HPDE6-E6E7 (cell line): ENCODE results near the gene ATF6B.
A peak's percentile ranks its signal among the peaks of the same experiment; 100 is the strongest.
"Not testable (repeated sequence)": the region's sequence is repeated elsewhere in the genome, so short reads cannot be mapped to it uniquely, and the experiment has no call there.

Experiments used
- DNase-seq: peaks from one replicate; pipeline ENCODE4 v3.0.0; 2011; ENCODE audit warnings: missing footprints; ENCODE audit errors: extremely low spot score

ATF6B gene

DNA sequence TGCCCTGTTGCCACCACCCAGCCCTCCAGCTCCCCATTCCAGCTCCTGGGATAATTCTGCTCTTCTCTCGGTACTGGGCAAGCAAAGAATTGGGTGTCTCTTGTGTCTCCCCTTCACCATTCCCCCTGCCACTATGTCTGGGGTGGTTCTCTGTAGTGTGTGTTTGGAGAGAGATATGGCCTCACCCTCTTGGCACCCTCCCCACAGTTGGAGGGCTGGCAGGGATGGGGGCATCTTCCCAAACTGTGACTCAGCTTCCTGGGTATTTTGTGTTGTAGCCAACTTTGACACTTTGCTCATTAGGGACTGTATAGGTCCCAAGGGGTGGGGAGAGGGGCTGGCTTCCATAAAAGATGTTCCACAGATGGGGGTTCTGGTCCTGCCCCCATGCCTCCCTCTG lies 20.6 kb downstream of the ATF6B start:
- no peak for DNase-seq

DNA sequence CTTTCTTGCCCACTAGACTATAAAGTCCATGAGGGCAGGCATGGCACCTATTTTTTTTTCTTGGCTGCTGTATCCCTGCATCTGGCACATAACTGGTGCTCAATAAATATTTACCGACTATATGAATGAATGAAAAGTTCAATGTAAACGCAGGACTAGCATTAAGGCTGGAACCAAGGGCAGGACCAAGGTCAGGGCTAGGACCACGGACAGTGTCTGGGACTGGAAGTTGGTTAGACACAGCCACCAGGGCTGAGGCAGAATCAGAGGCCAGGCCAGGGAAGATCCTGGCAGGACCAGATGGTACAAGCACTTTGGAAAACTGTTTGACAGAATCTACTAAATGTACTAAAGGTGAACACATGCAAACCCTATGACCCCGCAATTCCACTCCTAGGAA lies 22.6 kb downstream of the ATF6B start:
- no peak for DNase-seq

DNA sequence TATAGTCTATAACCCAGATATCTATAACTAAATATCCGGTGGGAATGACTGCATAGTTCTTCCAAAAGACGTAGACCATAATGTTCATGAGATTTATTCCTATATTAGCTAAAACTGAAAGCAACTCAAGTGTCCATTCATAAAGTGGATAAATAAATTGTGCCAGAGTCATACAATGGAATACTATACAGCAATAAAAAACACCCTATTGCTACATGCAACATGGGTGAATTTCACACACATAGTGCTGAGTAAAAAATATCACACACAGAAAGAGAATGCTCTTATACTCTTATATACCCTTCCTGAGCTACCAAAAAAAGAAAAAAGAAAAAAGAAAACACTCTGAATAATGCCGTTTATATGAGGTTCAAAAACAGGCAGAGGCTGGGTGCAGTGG lies 25.8 kb downstream of the ATF6B start:
- DNase-seq, result no peak

DNA sequence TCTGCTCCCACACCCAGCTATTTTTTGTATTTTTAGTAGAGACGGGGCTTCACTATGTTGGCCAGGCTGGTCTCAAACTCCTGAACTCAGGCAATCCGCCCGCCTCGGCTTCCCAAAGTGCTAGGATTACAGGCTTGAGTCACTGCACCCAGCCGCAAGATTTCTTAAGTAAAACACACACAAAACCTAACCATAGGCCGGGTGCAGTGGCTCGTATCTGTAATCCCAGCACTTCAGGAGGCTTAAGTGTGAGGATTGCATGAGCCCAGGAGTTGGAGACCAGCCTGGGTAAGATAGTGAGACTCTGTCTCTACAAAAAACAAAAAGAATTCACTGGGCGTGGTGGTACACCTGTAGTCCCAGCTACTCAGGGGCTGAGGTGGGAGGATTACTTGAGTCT lies 27.8 kb downstream of the ATF6B start:
- DNase-seq, result not testable (repeated sequence)

GRCh38 chr6:32097364-32097763 lies 30.7 kb downstream of the ATF6B start:
- no peak for DNase-seq

DNA sequence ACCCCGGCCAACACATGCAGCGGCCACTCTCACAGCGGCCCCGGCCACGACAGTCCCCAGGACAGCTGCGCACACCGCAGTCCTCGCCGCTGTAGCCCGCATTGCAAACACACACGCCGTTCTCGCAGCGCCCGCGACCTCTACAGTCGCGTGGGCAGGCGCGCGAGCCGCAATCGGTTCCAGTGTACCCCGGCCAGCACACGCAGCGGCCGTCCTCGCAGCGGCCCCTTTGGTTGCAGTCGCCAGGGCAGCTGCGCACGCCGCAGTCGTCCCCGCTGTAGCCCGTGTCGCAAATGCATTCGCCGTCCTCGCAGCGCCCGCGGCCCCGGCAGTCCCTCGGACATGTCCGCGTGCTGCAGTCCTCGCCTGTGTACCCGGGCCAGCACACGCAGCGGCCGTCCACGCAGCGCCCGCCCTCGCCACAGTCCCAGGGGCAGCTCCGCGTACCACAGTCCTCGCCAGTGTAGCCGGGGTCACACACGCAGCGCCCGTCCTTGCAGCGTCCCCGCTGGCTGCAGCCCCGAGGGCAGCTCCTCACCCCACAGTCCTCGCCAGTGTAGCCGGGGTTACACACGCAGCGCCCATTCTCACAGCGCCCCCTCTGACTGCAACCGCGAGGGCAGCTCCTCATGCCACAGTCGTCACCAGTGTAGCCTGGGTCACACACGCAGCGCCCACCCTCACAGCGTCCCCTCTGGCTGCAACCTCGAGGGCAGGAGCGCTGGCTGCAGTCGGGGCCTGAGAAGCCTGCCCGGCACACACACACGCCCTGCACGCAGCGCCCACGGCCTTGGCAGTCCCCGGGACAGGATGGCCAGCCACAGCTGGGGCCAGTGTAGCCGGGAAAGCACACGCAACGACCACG lies 31.4 kb downstream of the ATF6B start:
- no peak for DNase-seq

- DNase-seq, result no peak
Observed at GRCh38 chr6:32096087-32096393, 32.0 kb downstream of the ATF6B start.

GRCh38 chr6:32095338-32096086 lies 32.5 kb downstream of the ATF6B start:
- DNase-seq, result no peak

DNA sequence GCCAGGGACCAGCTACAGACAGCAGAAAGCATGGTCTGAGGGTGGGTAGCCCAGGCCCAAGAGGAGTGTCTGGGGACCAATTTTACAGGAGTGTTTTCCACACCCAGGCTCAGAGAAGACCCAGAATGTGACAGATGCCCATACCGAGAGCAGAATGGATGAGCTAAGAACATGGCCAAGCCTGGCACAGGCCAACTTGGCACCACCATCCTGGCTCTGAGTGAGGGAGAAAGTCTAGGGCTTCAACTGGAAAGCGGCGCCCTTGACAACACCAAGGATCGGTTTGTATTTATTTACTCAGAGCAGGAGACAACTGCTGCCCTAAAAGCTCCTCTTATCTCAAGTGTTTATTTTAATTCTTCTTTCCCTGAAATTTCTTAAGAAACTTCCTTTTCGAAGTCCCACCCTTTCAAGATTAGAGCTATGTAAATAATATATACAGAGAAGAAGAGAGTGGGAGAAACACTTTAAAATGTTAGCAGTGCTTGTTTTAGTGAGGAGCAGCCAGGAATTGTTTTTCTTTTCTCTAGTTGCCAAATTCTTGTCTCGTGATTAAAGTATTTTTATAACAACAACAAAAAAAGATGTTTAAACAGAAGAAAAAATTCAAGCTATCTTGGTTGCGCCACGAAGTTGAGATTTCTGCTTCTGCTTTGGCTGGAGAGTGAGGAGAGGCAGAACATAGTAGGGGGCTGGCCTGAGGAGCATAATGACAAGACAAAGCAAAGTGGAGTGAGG lies 35.1 kb downstream of the ATF6B start:
- no peak for DNase-seq

- DNase-seq, result no peak
Observed at GRCh38 chr6:32089082-32089828, 38.8 kb downstream of the ATF6B start.

DNA sequence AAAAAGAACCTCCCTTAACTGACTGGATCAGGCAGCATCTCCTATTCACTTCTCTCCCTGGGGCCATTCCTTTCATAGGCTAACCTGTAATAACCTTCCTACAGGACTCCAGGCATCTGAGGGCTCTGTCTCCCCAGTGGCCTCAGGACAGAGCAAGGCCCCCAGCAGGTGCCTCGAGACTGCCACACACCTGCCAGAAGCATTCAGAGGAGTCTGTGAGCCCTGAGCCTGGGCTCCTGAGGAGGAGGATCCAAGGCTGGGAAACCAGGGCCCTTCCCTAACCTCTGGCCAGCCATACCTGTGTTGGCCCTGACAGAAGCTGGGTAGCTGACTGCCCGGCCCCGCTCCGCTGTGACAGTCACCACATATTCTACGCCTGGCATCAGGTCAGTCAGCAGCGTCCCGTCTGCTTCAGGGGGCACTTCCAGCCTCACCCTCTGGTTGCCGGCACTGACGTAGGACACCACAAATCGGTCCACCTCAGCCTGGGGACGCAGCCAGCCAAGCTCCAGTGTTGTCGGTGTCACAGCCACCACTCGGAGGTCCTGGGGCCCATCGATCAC lies 39.5 kb downstream of the ATF6B start:
- DNase-seq, result no peak

GRCh38 chr6:32087574-32088486 lies 40.2 kb downstream of the ATF6B start:
- peak; percentile 58 for DNase-seq

GRCh38 chr6:32086661-32087573 lies 41.1 kb downstream of the ATF6B start:
- DNase-seq, result no peak

DNA sequence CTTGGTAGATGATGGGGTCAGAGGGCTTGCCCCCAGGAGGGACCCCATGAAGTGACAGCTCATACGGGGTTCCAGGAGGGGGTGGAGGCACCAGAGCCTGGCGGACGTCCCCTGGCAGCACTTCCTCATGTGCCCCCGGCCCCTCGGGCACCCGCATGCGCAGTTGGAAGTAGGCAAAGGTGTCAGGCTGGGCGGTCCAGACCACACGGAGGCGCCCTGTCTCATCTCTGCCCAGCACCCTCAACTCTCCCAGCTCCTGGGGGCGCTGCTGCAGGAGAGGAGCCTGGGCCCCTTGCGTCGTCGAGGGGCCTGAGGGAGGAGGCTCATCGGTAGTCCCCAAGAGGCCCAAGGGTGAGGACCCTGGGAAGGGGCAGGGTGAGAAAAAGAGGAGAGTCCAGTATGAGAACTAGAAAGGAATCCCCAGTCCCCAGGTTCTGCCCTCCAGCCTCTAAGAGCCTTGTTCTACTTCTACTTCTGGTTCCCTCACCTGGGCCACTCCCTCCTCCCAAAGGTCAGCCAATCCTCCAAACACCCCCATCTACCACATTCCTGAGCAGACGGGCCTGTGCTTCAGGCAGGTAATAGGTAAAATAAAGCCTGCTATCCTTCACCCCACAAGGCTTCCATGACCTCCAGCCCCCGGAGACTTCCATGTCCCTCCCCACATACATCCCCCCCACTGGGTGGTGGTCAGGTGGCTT lies 42.1 kb downstream of the ATF6B start:
- peak; percentile 52 for DNase-seq

GRCh38 chr6:32084780-32085179 lies 43.3 kb downstream of the ATF6B start:
- no peak for DNase-seq

- no peak for DNase-seq
Observed at GRCh38 chr6:32083812-32084768, 44.0 kb downstream of the ATF6B start.

- DNase-seq, result peak; percentile 86
Observed at GRCh38 chr6:32082935-32083334, 45.1 kb downstream of the ATF6B start.

GRCh38 chr6:32082478-32082877 lies 45.6 kb downstream of the ATF6B start:
- DNase-seq, result no peak
